ENCODE results near the gene PERM1.

DNA sequence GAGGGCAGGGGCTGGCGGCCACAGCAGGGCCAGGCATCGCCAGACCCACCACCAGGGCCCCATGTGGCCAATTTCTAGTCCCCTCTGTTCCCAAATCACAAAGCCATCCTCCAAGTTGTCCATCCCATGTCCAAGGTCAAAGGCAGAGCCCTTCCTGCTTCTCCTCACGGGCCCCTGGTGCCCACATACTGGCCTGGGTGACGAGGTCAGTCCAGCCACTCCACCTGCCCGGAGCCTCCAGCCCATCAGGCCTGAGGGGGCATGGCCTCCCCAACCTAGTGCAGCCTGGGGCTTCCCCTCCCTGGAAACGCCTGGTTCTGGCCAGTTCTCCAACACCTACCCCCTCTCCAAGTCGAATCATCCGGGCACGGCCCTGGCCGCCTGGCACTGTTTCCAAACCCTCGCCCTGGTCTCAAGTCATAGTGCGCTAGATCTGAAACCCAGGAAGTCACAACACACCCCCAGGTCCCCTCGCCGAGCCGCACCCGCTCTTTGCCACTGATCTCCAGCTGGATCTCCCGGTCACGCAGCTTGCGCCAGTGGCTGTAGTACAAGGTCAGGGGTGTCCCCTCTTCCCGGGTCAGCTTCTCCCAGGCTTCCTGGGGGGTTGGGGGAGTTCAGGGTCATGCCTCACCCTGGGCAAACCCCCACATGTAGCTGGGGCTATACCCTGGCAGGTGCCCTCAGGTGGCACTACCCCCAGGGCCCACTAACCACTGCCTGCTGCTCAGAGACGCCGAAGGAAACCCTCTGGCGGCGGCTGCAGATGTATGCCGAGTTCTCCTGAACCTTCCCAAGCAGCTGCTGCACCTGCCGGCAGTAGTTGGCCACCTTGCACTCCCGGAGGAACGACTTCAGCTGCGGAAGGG, 36.0 kb downstream of the PERM1 start:
- TF ChIP-seq SUZ12 (IDR thresholded peaks at IDR 0.05; ENCODE audit: extremely low read depth, insufficient read depth, insufficient read length): no peak
- TF ChIP-seq ZNF274 (IDR thresholded peaks at IDR 0.05; ENCODE audit: low read depth, low read length): no peak
